ENCODE results near the gene LRCH2.

Gene LRCH2

GRCh38 chrX:115259238-115259875, 25.5 kb upstream of the LRCH2 start:
- Histone ChIP-seq H3K9me3 (ENCODE audit: insufficient read depth, low read length, severe bottlenecking) (no peaks in the 10 kb centered on the region), H3K79me2 (ENCODE audit: insufficient read depth, low read length) (no peaks in the 10 kb centered on the region), H4K20me1 (ENCODE audit: insufficient read depth, low read length) (no peaks in the 10 kb centered on the region), H3K9ac (ENCODE audit: low read depth, low read length) (no peak overlapping the region), H2AFZ (ENCODE audit: low read depth, low read length) (no peak overlapping the region), H3K4me3 (ENCODE audit: low read depth in 1 of 2, low read length in 2 of 2) (no peak overlapping the region), H3K36me3 (ENCODE audit: insufficient read depth, low read length) (no peaks in the 10 kb centered on the region), H3K4me1 (ENCODE audit: insufficient read depth, low read length) (no peaks in the 10 kb centered on the region), H3K4me2 (ENCODE audit: insufficient read depth, low read length) (no peak overlapping the region), H3K27me3 (ENCODE audit: insufficient read depth, low read length, poor library complexity) (no peaks in the 10 kb centered on the region), H3K27ac (ENCODE audit: low read length) (no peak overlapping the region)
- TF ChIP-seq EZH2 (IDR thresholded peaks at IDR 0.05; ENCODE audit: borderline replicate concordance, low read depth, low read length, severe bottlenecking) (no peak), CTCF (IDR thresholded peaks at IDR 0.05; ENCODE audit: borderline replicate concordance, extremely low read depth, low read length, poor library complexity, severe bottlenecking) (no peak)
- ATAC-seq (ENCODE audit: insufficient read depth, low read depth) (no peak), DNase-seq (no peak)

GRCh38 chrX:115257711-115258110, 23.8 kb upstream of the LRCH2 start:
- TF ChIP-seq EZH2 (IDR thresholded peaks at IDR 0.05; ENCODE audit: borderline replicate concordance, low read depth, low read length, severe bottlenecking): no peak
- TF ChIP-seq CTCF (IDR thresholded peaks at IDR 0.05; ENCODE audit: borderline replicate concordance, extremely low read depth, low read length, poor library complexity, severe bottlenecking): no peak
- no peaks in the 10 kb centered on the region for H3K4me1 ChIP-seq (ENCODE audit: insufficient read depth, low read length)
- H3K9me3 ChIP-seq (ENCODE audit: insufficient read depth, low read length, severe bottlenecking): no peaks in the 10 kb centered on the region
- H3K9ac ChIP-seq (ENCODE audit: low read depth, low read length): no peak overlapping the region
- H3K27me3 ChIP-seq (ENCODE audit: insufficient read depth, low read length, poor library complexity): no peaks in the 10 kb centered on the region
- H3K36me3 ChIP-seq (ENCODE audit: insufficient read depth, low read length): no peaks in the 10 kb centered on the region
- no peak overlapping the region for H3K27ac ChIP-seq (ENCODE audit: low read length)
- no peak overlapping the region for H3K4me2 ChIP-seq (ENCODE audit: insufficient read depth, low read length)
- H4K20me1 ChIP-seq (ENCODE audit: insufficient read depth, low read length): no peaks in the 10 kb centered on the region
- DNase-seq: no peak
- ATAC-seq (ENCODE audit: insufficient read depth, low read depth): no peak
- H2AFZ ChIP-seq (ENCODE audit: low read depth, low read length): no peak overlapping the region
- H3K4me3 ChIP-seq (ENCODE audit: low read depth in 1 of 2, low read length in 2 of 2): no peak overlapping the region
- H3K79me2 ChIP-seq (ENCODE audit: insufficient read depth, low read length): no peaks in the 10 kb centered on the region

GRCh38 chrX:115255003-115255402, 21.1 kb upstream of the LRCH2 start:
- H3K9me3 ChIP-seq (ENCODE audit: insufficient read depth, low read length, severe bottlenecking): no peaks in the 10 kb centered on the region
- TF ChIP-seq CTCF (IDR thresholded peaks at IDR 0.05; ENCODE audit: borderline replicate concordance, extremely low read depth, low read length, poor library complexity, severe bottlenecking) (no peak), EZH2 (IDR thresholded peaks at IDR 0.05; ENCODE audit: borderline replicate concordance, low read depth, low read length, severe bottlenecking) (no peak)
- H3K27me3 ChIP-seq (ENCODE audit: insufficient read depth, low read length, poor library complexity): no peaks in the 10 kb centered on the region
- H3K9ac ChIP-seq (ENCODE audit: low read depth, low read length): no peak overlapping the region
- no peaks in the 10 kb centered on the region for H3K79me2 ChIP-seq (ENCODE audit: insufficient read depth, low read length)
- H3K4me1 ChIP-seq (ENCODE audit: insufficient read depth, low read length): no peaks in the 10 kb centered on the region
- H2AFZ ChIP-seq (ENCODE audit: low read depth, low read length): no peak overlapping the region
- ATAC-seq (ENCODE audit: insufficient read depth, low read depth) (no peak), DNase-seq (no peak)
- no peak overlapping the region for H3K27ac ChIP-seq (ENCODE audit: low read length)
- no peak overlapping the region for H3K4me3 ChIP-seq (ENCODE audit: low read depth in 1 of 2, low read length in 2 of 2)
- H4K20me1 ChIP-seq (ENCODE audit: insufficient read depth, low read length): no peaks in the 10 kb centered on the region
- no peak overlapping the region for H3K4me2 ChIP-seq (ENCODE audit: insufficient read depth, low read length)
- no peaks in the 10 kb centered on the region for H3K36me3 ChIP-seq (ENCODE audit: insufficient read depth, low read length)
